GM20000 (cell line): ENCODE results near the gene PLA1A.
"Not testable (repeated sequence)": the region's sequence is repeated elsewhere in the genome, so short reads cannot be mapped to it uniquely, and the experiment has no call there.

Experiments used
- DNase-seq: peaks from one replicate; pipeline ENCODE4 v3.0.0; 2012; ENCODE audit warnings: low spot score
- TF ChIP-seq, protein P1 (sequence below): IDR thresholded peaks from 2 replicates; pipeline ENCODE4 v1.5.1; 2012; ENCODE audit warnings: mild to moderate bottlenecking, control low read depth; ENCODE audit errors: extremely low read depth, missing control alignments

Gene PLA1A

DNA sequence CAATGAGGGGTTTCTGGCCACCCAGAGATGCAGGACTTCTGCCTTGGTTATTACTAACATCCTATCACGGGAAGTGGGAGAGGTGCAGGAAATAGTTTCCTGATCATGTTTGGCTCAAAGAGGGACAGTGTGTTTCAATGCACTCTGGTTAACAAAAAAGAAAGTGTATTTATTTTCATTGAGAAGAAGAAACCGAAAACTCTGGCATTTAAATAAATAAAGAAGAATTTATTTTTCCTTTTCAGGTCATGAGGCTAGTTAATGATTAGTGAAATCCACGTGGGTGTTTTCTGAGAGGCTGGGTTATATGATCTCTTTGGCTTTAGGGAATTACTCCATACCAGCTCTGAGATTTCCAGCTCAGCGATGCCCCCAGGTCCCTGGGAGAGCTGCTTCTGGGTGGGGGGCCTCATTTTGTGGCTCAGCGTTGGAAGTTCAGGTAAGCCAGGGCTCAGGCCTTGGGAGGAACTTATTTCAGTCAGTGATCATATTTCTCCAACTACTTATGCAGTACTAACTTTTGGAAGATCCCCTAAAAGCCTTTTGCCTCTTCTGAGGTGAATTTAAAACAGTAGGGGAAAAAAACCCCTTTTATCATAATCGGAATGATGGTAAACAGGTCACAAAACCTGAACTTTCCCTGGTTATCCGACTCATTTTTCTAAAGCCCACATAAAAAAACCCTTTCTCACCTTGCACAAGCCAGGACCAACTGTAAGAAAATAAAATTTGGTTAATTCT lies at the start of gene PLA1A:
PLA1A (plus strand) TSS at position 338 of the 741 bp plus-strand sequence; CDS start at position 367, 29 bp downstream.
- TF ChIP-seq, protein P1, sequence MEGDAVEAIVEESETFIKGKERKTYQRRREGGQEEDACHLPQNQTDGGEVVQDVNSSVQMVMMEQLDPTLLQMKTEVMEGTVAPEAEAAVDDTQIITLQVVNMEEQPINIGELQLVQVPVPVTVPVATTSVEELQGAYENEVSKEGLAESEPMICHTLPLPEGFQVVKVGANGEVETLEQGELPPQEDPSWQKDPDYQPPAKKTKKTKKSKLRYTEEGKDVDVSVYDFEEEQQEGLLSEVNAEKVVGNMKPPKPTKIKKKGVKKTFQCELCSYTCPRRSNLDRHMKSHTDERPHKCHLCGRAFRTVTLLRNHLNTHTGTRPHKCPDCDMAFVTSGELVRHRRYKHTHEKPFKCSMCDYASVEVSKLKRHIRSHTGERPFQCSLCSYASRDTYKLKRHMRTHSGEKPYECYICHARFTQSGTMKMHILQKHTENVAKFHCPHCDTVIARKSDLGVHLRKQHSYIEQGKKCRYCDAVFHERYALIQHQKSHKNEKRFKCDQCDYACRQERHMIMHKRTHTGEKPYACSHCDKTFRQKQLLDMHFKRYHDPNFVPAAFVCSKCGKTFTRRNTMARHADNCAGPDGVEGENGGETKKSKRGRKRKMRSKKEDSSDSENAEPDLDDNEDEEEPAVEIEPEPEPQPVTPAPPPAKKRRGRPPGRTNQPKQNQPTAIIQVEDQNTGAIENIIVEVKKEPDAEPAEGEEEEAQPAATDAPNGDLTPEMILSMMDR, result no peak
- no peak for DNase-seq

DNA sequence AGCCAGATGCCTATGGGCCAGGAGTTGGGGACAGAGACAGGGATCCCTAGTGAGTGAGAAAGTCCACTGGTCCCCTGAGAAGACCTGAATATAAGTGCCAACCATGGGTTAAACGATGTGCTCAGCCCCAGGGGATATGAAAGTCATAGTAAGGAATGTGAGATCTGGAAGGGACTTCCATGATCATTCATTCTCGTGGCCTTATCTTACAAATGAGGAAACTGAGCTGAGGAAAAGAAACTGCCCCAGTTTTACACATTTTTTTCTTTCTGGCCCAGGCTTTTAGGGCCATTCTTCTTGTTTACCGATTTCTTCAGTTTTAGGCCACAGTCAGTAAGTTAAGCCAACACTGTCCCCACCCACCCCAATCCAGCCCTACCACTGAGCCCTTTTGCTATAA lies 49.3 kb upstream of the PLA1A start:
- TF ChIP-seq, protein P1, result no peak
- no peak for DNase-seq

- TF ChIP-seq, protein P1, result no peak
- DNase-seq, result no peak
Measured at GRCh38 chr3:119550192-119550910, 47.3 kb upstream of the PLA1A start.

DNA sequence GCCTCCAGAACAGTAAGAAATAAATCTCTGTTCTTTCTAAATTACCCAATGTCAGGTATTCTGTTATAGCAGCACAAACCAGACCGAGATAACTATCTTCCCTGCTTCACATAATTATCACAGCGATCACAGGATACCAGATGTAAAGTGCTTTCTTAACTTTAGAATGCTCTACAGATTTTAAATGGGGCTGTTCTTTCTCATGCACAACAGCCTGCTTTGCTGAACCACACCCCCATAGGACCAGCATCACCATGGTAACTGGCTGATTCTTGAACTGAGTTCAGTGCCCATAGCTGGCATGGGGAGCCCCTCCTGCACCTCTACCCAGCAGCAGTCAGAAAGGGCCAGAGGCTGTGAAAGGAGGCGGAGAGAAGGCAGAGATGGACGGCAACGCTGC lies 46.1 kb upstream of the PLA1A start:
- no peak for DNase-seq

DNA sequence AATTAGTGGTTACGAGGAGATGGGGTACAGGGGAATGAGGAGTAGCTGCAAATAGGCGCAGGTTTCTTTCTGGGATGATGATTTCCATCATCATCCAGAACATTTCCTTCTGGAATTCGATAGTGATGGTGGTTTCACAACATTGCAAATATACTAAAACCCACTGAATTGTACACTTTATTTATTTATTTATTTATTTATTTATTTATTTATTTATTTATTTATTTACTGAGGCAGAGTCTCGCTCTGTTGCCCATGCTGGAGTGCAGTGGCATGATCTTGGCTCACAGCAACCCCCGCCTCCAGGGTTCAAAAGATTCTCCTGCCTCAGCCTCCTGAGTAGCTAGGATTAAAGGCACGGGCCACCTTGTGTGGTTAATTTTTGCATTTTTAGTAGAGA lies 44.8 kb upstream of the PLA1A start:
- not testable (repeated sequence) for DNase-seq

More for the DNA sequence above, 46.1 kb upstream of the PLA1A start:
- TF ChIP-seq, protein P1, result no peak

- TF ChIP-seq, protein P1, result no peak
- DNase-seq, result no peak
Measured at GRCh38 chr3:119553823-119554415, 43.8 kb upstream of the PLA1A start.

- no peak for DNase-seq
- TF ChIP-seq, protein P1, result no peak
Measured at GRCh38 chr3:119555309-119555735, 42.4 kb upstream of the PLA1A start.
